Left renal pelvis (tissue), 4 donors: ENCODE data around the gene GON4L. TPM values are rescaled to one million over a fixed set of nuclear protein-coding genes. Genes with fewer than 3 reads are reported as not detected.
"Not testable (repeated sequence)": the region's sequence is repeated elsewhere in the genome, so short reads cannot be mapped to it uniquely, and the experiment has no call there.

Experiments
- DNase-seq, 4 donors: peaks; one replicate each; pipeline ENCODE4 v3.0.0-alpha.2; 2013; ENCODE audit warnings: low read depth in 4 of 4, low spot score in 3 of 4
- polyA plus RNA-seq, 4 donors: library from polyadenylated mRNA; unstranded; fragments of 120-200 nt; gene quantifications; one replicate each; pipeline ENCODE4 v1.2.1, GENCODE V29; 2013; ENCODE audit not compliant: insufficient read length in 4 of 4

Gene GON4L
- polyA plus RNA-seq, 4 donors, result 42.3 to 58.1 (median 47.3) TPM

GRCh38 chr1:155880251-155880650, 23.2 kb upstream of the GON4L start:
- no peak for DNase-seq

DNA sequence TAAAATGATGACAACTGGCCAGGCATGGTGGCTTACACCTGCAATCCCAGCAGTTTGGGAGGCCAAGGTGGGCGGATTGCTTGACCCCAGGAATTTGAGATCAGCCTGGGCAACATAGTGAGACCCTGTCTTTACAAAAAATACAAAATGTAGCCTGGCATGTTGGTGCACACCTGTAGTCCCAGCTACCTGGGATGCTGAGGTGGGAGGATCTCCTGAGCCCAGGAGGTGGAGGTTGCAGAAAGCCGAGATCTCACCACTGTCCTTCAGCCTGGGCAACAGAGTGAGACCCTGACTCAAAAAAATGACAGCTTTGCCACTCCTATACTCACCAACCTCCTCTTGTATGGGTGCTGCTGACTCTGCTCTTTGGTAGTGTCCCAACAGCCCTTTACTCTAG, 20.9 kb upstream of the GON4L start:
- no peak for DNase-seq

DNA sequence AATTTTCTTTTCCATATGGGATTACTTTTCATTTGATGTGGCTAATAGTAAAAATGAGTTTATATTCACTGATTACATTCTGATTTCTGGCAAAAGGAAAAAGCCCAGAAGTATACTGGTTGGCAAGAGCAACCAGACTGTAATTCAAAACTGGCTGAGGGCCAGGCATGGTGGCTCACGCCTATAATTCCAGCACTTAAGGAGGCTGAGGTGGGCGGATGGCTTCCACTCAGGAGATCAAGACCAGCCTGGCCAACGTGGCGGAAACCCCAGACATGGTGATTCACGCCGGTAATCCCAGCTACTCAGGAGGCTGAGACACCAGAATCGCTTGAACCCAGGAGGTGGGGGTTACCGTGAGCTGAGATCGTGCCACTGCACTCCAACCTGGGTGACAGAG, 16.8 kb upstream of the GON4L start:
- DNase-seq, result no peak

- DNase-seq, result no peak
Observed at GRCh38 chr1:155872527-155872926, 15.5 kb upstream of the GON4L start.

GRCh38 chr1:155871390-155871789, 14.4 kb upstream of the GON4L start:
- no peak for DNase-seq

DNA sequence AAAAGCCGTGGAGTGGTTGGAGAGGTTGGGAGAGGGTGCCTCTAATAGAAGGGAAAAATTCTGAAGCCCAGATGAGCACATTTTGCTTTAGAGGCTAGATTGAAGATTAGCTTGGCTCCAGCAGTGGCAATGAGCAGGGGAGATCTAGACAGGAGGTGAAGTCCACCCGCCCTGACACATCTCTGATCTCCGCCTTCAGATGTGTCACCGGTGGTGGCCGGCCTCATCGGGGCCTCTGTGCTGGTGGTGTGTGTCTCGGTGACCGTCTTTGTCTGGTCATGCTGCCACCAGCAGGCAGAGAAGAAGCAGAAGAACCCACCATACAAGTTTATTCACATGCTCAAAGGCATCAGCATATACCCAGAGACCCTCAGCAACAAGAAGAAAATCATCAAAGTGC, 10.8 kb upstream of the GON4L start:
- DNase-seq, result no peak

DNA sequence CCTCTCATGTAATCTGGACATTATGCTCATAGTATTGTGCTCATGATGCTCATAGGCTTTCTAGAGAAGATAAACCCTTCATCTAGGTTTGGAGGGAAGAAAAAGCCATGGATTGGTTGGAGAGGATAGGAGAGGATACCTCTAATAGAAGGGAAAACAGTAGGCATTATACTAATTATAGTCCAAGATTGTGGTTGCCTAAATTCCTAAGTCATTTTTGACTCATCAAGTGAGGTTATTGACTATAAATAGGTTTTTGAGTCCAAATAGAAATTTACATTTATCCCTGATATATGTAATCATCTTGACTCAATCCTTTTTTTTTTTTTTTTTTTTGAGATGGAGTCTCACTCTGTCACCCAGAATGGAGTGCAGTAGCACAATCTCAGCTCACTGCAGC, 7.4 kb upstream of the GON4L start:
- DNase-seq, result no peak

GRCh38 chr1:155861896-155862295, 4.9 kb upstream of the GON4L start:
- no peak for DNase-seq

GRCh38 chr1:155860970-155861510, 4.0 kb upstream of the GON4L start:
- DNase-seq, result no peak

DNA sequence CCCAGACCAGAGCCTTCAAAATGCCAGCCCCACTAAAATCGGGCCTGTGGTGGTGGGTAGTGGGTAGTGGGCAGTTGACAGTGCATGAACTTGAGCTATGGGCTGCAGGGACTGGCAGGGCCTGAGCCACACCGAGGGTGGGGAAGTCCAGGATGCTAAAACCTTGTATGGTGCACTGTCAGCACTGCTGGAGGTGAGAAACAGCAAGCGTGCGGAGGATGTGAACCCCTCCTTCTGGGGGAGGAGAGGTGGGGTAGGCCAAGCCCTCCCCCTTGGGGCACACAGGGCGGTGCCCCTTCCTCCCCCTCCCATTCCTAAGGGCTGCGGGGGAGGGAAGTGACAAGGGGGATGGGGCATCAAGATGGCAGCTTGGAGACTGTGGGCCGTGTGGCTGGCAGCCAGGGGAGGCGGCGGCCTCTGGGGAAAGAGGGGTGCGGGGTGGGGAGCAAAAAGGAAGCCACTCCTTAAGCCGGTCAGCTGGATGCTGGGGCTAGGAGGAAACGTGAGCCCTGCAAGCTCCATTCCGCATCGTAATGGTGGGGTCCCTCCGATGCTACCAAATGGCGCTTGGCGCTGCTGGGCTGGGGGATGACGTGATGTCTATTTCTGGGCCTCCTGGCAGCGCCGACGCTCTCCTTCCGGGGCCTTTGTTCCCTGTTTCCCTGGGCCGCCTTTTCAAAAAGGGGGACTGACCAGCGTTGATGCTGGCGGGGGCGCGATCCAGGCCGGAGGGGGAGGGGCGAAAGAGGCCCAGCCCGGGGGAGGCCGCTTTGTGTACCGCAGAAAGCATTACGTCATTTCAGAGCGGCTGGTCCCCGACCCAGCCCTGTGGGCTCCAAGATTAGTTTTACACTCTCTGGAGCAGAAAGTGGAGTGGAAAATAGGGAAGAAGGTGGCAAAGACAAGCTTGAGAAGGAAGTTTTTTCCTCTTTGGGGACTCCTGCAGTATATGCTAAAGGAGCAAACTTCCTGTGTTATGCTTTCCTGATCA, 3.2 kb upstream of the GON4L start:
- DNase-seq, result peak in 3 of 4 donors; percentile 48 to 74 (median 70)

DNA sequence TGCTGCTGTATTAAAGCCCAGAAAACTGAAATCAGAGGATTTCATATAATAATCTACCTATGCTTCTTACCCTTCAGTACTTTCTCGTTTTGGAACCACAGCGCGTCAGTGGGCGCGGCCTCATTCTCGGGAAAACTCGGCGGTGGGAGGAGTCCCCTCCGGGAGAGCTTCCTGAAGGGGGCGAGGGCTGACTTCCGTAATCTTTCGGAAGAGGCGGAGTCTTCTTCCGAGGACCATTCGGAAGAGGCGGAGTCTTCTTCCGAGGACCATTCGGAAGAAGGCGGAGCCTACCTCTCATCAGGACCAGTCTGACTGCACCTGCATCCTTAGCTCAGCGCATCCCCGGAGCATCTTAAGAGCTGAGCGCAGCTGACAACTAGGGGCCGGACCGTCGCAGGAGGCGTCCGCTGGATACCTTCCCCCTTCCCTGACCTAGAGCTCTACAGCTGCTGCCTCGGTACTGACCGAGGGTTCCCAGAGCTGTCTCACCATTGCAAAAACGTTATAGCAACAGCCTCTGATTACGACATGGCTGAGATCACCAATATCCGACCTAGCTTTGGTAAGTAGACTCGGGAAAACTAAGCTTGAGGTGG, 2.3 kb upstream of the GON4L start, which contains the start of gene SYT11:
TSS of gene SYT11 (plus strand) at position 334 of the 596 bp plus-strand sequence. CDS start at position 529, 195 bp downstream.
- peak; percentile 93 to 95 (median 94) for DNase-seq

GRCh38 chr1:155858800-155859233, 1.8 kb upstream of the GON4L start:
- DNase-seq, result peak in 1 of 4 donors; percentile 22

DNA sequence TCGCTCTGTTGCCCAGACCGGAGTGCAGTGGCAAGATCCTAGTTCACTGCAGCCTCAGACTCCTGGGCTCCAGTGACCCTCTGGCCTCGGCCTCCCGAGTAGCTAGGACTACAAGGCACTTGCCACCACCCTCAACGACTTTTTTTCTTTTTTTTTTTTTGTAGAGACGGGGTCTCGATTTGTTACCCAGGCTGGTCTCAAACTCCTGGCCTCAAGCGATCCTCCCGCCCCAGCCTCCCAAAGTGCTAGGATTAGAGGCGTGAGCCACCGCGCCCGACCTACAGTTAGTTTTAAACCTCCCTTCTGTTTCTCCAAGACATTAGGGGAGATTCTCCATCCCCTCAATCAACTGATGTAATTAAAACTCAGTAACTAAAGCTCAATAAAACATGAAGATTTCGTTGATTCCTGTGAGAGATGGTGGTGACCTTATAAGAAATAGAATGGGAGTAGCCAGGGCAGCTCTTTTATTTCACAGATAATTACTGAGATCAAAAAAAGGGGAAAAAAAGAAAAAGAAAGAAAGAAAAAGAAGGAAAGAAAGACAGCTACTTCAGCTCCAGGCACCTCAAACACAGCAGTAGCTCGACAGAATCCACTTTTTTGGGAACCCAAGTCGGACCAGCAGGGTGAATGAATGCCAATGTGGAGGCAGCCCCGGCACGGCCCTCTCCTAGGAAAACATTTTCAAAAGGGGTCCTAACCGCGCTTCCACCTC, 598 bp downstream of the GON4L start:
- no peak for DNase-seq

GRCh38 chr1:155850345-155850744, 6.7 kb downstream of the GON4L start:
- no peak for DNase-seq

- no peak for DNase-seq
Observed at GRCh38 chr1:155847823-155848529, 9.0 kb downstream of the GON4L start.

GRCh38 chr1:155844860-155845421, 12.1 kb downstream of the GON4L start:
- no peak for DNase-seq

- DNase-seq, result no peak
Observed at GRCh38 chr1:155840386-155840785, 16.6 kb downstream of the GON4L start.

DNA sequence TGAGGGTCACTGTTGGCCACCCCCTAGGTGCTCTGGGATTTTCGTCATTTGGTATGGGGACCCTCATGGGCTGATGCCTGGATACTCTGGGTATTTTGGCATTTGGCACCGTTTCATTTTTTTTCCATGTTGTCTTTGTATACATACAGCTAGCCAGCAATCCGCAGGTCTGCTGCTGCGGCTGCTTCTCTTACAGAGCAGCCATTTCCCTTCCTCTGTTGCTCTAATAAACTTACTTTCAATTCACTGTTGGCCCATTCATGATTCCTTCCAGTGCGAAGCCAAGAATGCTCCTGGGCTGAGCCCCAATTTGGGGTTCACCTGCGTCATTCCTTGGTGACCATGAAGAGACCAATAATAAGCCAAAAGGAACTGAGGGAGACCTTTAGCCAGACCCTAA, 21.5 kb downstream of the GON4L start:
- DNase-seq, result no peak

- not testable (repeated sequence) for DNase-seq
Observed at GRCh38 chr1:155834927-155835399, 22.1 kb downstream of the GON4L start.
